Right cardiac atrium (tissue), 5 donors: ENCODE results near the gene CD302. TPM values are rescaled to one million over a fixed set of nuclear protein-coding genes. Genes with fewer than 3 reads are reported as not detected.

Experiments used
- ATAC-seq, 2 donors: fragments of 200-7000 bp; cut with Tn5 transposase; one replicate each; pipeline versions ENCODE4 v1.8.0 to v1.9.1; 2020; ENCODE audit warnings: moderate library complexity in 2 of 2, mild to moderate bottlenecking in 1 of 2
- DNase-seq, 3 donors: peaks; one replicate each; pipeline ENCODE4 v3.0.0-alpha.2; 2020
- H3K27ac ChIP-seq: one replicate; pipeline ENCODE4 v1.5.1; 2013; ENCODE audit warnings: mild to moderate bottlenecking, low read length, control low read depth, moderate library complexity
- H3K27me3 ChIP-seq: one replicate; pipeline ENCODE4 v1.6.1; 2013; ENCODE audit not compliant: control insufficient read depth, insufficient read depth
- H3K4me1 ChIP-seq: one replicate; pipeline ENCODE4 v1.6.1; 2013; ENCODE audit warnings: low read length; ENCODE audit not compliant: control insufficient read depth, insufficient read depth
- H3K4me3 ChIP-seq: one replicate; pipeline ENCODE4 v1.5.1; 2013; ENCODE audit warnings: low read length, control low read depth
- H3K9me3 ChIP-seq: one replicate; pipeline ENCODE4 v1.6.1; 2013; ENCODE audit warnings: low read length; ENCODE audit not compliant: control insufficient read depth
- WGBS: extraction: QIAGEN DNeasy Blood & Tissue Kit; methylation state at CpG from one replicate; pipeline ENCODE4 v1.1.7; 2013; 5-methylcytosine and 5-hydroxymethylcytosine counted together
- intact Hi-C, 4 donors: fragments of 100-400 bp; cut with DNase I; formaldehyde crosslinking; loops; one replicate each; pipeline versions ENCODE4 v1.11.0 to v1.14.0; 2022 to 2023
- polyA plus RNA-seq: library from polyadenylated mRNA; stranded (reverse); fragments of 200-250 nt; gene quantifications from one replicate; pipeline ENCODE4 v1.2.3, GENCODE V29; 2013
- total RNA-seq, 4 donors: library from RNA; stranded (reverse); fragmentation: NEBNext Ultra II Directional; extraction: Animal tissue kit (Norgen Biotek cat#: 25700); gene quantifications; one replicate each; pipeline ENCODE4 v1.2.1, GENCODE V29; 2021
- donor health status: healthy with polysubstance abuse.
- donor health status: DM: no; HTN: yes; CAD: no.
- donor health status: DM: no; HTN: no; CAD: no.
- donor health status: DM: no; HTN: yes; CAD: no; lungs with severe emphysema.
- donor health status: DM: yes; HTN: yes; CAD: no.

Gene CD302
- total and polyA plus RNA-seq, 5 donors, result 23.8 to 33.7 (median 28.8) TPM

DNA sequence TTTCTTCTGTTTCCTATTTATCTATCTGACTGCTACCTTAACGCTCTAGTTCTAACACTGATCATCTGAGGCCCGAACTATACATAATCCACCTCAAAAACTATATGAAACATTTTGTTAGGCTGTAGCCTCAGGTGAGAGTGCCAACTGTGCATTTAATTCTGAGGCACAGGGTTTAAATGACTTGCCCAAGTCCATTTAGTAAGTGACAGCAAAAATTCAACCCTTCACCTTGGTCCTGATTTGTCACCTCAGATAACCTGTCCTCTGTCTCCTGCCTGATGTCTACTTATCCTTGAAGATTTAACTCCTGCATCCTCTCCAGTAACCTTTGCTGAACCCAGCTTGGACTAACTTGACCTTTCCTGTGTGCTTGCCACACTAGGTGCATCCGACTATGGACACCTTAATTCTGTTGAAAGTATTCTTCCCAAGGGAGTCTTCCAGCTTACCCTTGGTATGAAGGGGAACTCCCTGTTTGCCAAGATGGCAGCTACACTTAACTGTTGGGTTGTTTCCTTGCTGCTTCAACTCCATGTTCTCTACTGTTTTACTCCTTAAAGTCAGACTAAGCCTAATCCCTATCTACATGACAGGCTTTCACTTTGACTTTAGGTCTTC is 23.5 kb downstream of the CD302 start:
- H3K4me1 ChIP-seq, result no peaks in the 10 kb centered on the region
- H3K9me3 ChIP-seq, result no peaks in the 10 kb centered on the region
- no peaks in the 10 kb centered on the region for H3K27me3 ChIP-seq
- WGBS, result 60% methylated on average over 3 of the region's 3 CpGs
- intact Hi-C loops, result no loop called here
- H3K4me3 ChIP-seq, result no peak overlapping the region
- DNase-seq (no peak), ATAC-seq (peak in 1 of 2 donors; percentile 37)
- no peak overlapping the region for H3K27ac ChIP-seq

DNA sequence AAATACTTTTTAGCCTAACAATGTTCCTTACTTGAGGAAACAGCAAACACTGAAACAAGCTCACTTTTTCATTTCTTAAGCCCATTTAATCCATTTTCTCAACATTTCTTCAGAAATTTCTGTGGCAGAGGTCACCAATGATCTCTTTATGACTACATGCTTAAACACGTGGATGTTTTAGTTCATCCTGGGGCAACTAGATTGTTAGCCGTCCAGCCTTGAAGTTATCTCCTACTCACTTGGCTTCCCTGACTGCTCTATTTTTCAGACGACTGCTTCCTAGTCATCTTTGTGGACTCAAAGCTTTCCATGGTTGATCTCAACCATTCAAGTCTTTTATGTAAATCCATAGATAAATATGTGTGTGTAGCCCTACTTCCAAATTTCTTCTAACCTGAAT is 24.1 kb downstream of the CD302 start:
- intact Hi-C loops, result loop anchor here in 1 of 4 donors (2.0 kb wide), 1 partner anchor 37 kb away; no protein-coding TSS in a partner anchor
- ATAC-seq, result no peak
- no peak for DNase-seq
- Histone ChIP-seq H3K4me1 (no peaks in the 10 kb centered on the region), H3K9me3 (no peaks in the 10 kb centered on the region), H3K27me3 (no peaks in the 10 kb centered on the region), H3K27ac (no peak overlapping the region), H3K4me3 (no peak overlapping the region)
- WGBS, result 33% methylated on average over 3 of the region's 3 CpGs

DNA sequence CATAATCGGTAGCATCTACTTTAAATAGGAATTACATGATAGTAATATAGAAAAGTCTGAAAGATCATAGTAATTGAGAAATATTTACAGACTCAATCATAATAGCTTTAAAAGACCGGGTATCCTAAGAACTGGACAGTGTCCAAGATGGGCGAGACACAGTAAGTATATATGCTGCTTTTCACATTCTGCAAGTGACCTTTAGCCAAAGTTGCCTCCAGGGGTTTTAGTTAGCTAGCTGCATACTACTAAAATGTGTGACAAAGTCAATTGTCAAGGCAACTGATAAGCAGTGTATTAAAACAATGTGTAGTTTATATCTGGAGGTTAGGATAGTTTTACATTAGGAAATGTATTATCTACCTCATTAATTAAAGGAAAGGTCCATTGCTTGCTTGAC is 24.6 kb downstream of the CD302 start:
- H3K27ac ChIP-seq, result no peak overlapping the region
- no peaks in the 10 kb centered on the region for H3K9me3 ChIP-seq
- H3K4me1 ChIP-seq, result no peaks in the 10 kb centered on the region
- no peak for DNase-seq
- H3K27me3 ChIP-seq, result no peaks in the 10 kb centered on the region
- no peak overlapping the region for H3K4me3 ChIP-seq
- no peak for ATAC-seq
- intact Hi-C loops, result loop anchor here in 1 of 4 donors (2.0 kb wide), 1 partner anchor 37 kb away; no protein-coding TSS in a partner anchor
- WGBS, result 54% methylated on average over 3 of the region's 3 CpGs

DNA sequence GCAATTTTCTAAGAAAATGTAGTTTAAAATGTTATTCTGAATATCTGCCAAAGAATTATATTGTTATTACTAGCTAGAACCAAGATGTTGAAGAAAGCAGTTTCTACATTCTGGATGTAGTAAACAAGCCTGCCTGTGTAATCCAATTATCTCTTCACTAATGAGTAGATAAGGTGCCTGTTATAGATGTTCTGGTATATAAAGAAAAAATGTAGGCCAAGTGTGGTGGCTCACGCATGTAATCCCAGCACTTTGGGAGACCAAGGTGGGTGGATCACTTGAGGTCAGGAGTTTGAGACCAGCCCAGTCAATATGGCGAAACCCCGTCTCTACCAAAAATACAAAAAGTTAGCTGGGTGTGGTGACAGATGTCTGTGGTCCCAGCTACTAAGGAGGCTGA is 28.9 kb downstream of the CD302 start:
- ATAC-seq (no peak), DNase-seq (no peak)
- Histone ChIP-seq H3K4me3 (no peak overlapping the region), H3K27ac (no peak overlapping the region), H3K27me3 (no peaks in the 10 kb centered on the region), H3K9me3 (no peaks in the 10 kb centered on the region), H3K4me1 (no peaks in the 10 kb centered on the region)
- intact Hi-C loops, result no loop called here
- WGBS, result 97% methylated on average over 3 of the region's 3 CpGs

DNA sequence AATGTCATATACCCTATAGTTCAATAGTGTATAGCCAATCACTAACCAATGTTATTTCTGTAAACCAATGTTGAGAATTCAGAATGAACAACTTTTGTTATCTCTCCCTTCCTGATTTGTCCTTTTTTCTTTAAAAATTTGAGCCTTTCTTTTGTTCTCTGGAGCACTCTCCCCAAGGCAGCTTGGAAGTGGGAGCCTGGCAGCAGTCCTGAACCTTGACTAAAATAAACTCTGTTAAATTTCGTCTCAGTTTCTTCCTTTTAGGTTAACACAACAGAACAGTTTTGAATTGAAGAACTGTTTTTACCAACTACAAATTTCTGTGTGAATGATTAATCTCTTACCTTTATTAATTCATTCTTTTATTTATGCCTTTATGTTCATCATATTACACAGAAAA is 35.9 kb downstream of the CD302 start:
- ATAC-seq (no peak), DNase-seq (peak in 1 of 3 donors; percentile 56)
- Histone ChIP-seq H3K27ac (no peak overlapping the region), H3K9me3 (no peaks in the 10 kb centered on the region), H3K4me1 (no peaks in the 10 kb centered on the region), H3K27me3 (no peaks in the 10 kb centered on the region), H3K4me3 (no peak overlapping the region)
- WGBS, result 19% methylated on average over 1 of the region's 1 CpG
- intact Hi-C loops, result no loop called here

DNA sequence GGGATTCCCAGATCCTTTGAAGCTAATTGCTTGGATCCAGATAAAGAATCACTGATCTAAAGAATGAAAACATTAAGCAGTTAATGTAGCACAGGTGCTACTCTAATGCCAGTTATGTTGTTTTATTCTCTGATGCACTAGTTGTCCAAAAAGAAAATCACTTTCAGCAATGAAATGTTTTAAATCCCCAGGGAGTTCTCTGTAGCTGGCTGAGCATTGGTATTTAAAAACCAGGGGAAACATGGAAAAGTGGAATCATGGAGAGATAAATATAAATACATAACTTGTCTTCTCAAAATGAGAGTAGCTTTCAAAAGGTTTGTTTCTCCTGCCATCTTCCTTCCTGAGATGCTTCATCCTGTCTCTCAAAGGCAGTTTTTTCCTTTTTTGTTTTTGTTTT is 37.7 kb downstream of the CD302 start:
- no peaks in the 10 kb centered on the region for H3K27me3 ChIP-seq
- no peaks in the 10 kb centered on the region for H3K9me3 ChIP-seq
- no peak overlapping the region for H3K4me3 ChIP-seq
- no peak overlapping the region for H3K27ac ChIP-seq
- DNase-seq (no peak), ATAC-seq (no peak)
- intact Hi-C loops, result no loop called here
- peaks cover 2% of the 10 kb centered on the region for H3K4me1 ChIP-seq

DNA sequence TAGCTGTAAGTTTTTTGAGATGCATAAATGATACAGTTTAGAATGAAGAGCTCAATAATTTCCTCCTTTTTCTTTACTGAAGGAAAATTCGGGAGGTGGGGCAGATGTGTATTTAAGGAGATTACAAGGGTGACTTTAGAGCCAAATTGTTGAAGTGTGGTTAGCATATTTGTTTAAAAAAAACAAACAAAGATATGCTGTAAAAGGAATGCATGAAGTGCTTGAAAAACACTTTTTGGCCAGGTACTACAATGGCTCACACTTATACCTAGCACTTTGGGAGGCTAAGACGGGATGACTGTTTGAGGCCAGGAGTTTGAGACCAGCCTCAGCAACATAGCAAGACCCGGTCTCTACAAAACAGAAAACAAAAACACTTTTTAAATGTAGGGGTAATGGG is 38.4 kb downstream of the CD302 start:
- intact Hi-C loops, result no loop called here
- DNase-seq (no peak), ATAC-seq (no peak)
- H3K27me3 ChIP-seq, result no peaks in the 10 kb centered on the region
- peaks cover 4% of the 10 kb centered on the region for H3K4me1 ChIP-seq
- WGBS, result 82% methylated on average over 3 of the region's 3 CpGs
- H3K27ac ChIP-seq, result no peak overlapping the region
- H3K9me3 ChIP-seq, result no peaks in the 10 kb centered on the region
- H3K4me3 ChIP-seq, result no peak overlapping the region

DNA sequence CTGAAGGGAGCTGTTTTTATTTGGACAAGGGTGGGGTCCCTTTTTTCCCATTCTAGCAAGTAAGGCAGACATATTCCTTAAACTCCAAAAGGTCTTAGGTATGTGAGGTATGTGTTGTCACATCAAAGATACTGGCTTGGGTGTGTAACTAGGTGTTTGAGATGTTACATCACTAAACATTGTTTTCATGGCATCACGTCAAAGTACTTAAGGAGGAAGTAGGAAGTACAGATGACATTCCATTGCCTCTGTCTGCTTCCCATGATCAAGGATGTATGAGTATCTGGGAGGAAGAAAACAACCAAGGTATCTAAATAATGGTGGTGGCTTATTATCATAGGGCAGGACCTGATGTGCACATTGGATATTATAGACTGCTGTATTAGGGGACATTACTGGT is 39.3 kb downstream of the CD302 start:
- DNase-seq (no peak), ATAC-seq (no peak)
- no peak overlapping the region for H3K4me3 ChIP-seq
- peaks cover 4% of the 10 kb centered on the region for H3K4me1 ChIP-seq
- 45% methylated on average over 1 of the region's 1 CpG for WGBS
- H3K9me3 ChIP-seq, result no peaks in the 10 kb centered on the region
- H3K27ac ChIP-seq, result no peak overlapping the region
- intact Hi-C loops, result no loop called here
- no peaks in the 10 kb centered on the region for H3K27me3 ChIP-seq

DNA sequence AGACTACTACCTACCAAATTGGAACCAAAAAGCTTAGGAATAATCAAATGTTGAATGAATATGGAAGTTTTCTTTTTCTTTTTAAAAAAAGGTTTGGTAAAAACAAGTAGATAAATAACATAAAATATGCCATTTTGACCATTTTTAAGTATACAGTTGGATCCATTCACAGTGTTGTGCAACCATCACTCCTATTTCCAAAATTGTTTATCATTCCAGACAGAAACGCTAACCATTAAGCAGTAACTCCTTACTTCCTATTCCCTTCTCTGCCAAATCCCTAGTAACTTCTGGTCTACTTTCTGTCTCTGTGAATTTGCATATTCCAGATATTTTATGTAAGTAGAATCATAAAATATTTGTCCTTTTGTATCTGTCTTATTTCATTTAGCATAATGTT is 39.8 kb downstream of the CD302 start:
- Histone ChIP-seq H3K4me1 (peaks cover 4% of the 10 kb centered on the region), H3K27me3 (no peaks in the 10 kb centered on the region), H3K9me3 (no peaks in the 10 kb centered on the region), H3K27ac (no peak overlapping the region), H3K4me3 (no peak overlapping the region)
- intact Hi-C loops, result no loop called here
- DNase-seq, result no peak
- 56% methylated on average over 1 of the region's 1 CpG for WGBS
- ATAC-seq, result no peak

DNA sequence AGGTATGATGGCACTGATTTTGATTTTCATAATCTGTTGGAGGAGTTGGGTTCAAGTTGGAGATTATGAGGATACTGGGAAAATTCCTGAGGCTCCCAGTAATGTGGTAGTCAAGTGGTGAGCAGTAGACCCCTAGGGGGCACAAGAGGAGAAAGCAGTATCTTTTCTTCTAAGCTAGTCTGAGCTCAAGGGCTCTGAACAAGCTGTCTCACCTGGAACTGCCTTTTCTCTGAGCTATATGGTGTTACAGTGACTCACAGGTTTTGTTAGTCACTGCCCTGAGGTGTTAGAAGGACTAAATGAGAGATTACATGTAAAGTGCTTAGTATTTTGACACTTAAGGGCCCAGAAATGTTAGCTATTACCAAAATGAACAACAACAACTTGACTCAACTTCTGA is 42.2 kb downstream of the CD302 start:
- DNase-seq (no peak), ATAC-seq (peak in 1 of 2 donors; percentile 39)
- Histone ChIP-seq H3K27me3 (no peaks in the 10 kb centered on the region), H3K27ac (no peak overlapping the region), H3K4me1 (peaks cover 4% of the 10 kb centered on the region), H3K4me3 (no peak overlapping the region), H3K9me3 (no peaks in the 10 kb centered on the region)
- intact Hi-C loops, result no loop called here

DNA sequence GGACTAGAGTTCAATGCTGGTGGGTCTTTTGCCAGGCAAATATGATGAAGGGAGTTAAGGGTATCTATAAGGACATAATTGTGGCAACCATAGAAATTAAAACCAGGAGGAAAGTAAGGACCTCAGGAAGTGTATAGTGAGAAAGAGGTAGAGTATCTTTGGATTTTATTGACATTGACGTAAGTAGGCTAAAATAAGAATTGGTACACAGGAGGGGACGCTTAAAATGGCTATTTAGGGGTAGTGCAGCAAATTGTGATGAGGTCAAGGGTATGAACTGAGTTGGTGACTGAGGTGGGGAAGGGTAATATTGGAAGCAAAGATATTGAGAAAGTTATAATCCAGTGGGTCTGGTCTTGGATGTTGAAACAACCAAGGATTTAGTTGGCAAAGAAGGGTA is 43.0 kb downstream of the CD302 start:
- WGBS, result 81% methylated on average over 2 of the region's 2 CpGs
- Histone ChIP-seq H3K4me1 (peaks cover 4% of the 10 kb centered on the region), H3K4me3 (no peak overlapping the region), H3K27ac (no peak overlapping the region), H3K27me3 (no peaks in the 10 kb centered on the region), H3K9me3 (no peaks in the 10 kb centered on the region)
- no peak for DNase-seq
- no peak for ATAC-seq
- intact Hi-C loops, result no loop called here

DNA sequence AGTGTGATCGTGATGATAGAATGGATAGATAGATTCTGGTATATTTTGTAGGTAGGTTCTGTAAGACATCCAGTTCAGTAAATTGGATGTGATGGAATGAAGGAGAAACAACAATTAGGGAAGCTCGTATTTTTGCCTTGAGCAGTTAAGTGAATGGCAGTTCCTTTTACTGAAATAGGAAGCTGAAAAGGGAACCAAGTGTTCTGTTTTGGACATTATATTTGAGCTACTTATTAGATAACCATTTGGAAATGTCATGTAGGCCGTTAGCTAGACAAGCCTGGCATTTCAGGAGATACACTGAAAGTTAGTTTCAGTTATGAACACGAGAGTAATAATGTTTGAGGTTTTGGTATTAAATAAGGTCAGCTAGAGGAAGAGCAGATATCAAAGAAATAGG is 44.2 kb downstream of the CD302 start:
- no peak for ATAC-seq
- peaks cover 4% of the 10 kb centered on the region for H3K4me1 ChIP-seq

More for the DNA sequence above, 44.2 kb downstream of the CD302 start:
- no peak for DNase-seq
- H3K27ac ChIP-seq, result no peak overlapping the region
- intact Hi-C loops, result no loop called here
- no peaks in the 10 kb centered on the region for H3K27me3 ChIP-seq
- H3K4me3 ChIP-seq, result no peak overlapping the region
- WGBS, result 58% methylated on average over 4 of the region's 4 CpGs
- H3K9me3 ChIP-seq, result no peaks in the 10 kb centered on the region
